HG03342 (cell line): ENCODE measurements around the gene GPD1L.
"Not testable (repeated sequence)": the region's sequence is repeated elsewhere in the genome, so short reads cannot be mapped to it uniquely, and the experiment has no call there.

ENCODE experiments used
- ATAC-seq: cut with Tn5 transposase; IDR thresholded peaks from one replicate; pipeline ENCODE4 v1.9.1; 2021; ENCODE audit warnings: mild to moderate bottlenecking, moderate library complexity; ENCODE audit not compliant: unreplicated experiment

Gene GPD1L

DNA sequence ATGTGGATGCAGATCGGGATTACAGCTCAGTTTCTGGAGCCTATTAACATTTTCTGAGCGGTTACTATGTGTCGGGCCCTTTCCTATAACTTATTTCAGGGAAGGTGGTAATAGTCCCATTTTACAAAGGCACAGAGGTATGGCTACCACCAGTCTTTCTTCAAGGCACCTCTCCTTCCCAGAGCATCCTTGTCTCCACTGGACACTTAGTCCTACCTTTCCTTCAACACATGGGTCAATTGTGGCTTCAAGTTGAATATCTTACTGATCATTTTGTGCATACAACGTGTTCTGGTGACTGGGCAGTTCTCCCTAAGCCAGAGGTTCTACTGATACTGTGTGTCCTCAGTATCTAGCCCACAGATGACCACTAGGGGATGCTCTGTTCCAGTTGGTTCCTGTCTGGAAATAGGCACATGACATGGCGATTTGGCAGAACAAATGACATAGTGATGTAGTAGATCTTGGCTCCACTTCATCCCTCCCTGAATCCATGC is 71.3 kb downstream of the GPD1L start:
- peak; percentile 79 for ATAC-seq

DNA sequence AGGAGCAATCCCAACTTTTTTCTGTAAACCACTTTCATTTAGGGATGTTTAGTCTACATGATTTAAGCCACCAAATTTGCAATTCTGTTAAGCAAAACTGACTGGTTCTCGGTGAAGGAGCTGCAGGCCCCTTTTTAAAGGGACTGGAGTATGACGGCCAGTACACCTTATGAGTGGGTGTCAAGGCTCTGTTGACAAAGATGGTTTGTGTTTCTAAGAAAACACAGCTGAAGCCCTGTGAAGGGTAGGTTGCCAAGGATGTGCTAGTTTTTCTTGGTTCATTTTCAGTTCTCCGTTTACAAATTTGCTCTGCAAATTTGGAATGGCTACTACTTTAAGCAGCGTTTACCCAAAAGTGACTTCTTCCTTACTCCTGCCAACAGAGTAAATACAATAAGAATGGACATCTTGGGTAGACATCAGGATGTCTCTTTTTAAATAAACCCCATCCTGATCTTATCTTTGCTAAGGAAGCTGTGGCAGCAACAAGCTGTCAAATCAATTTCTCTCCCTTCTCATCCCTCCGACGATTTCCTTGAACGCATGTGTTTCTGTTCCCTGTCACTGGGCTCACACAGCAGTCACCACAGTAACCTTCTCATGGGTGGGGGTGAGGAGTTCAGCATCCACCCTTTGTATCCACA is 73.8 kb downstream of the GPD1L start:
- ATAC-seq = no peak

DNA sequence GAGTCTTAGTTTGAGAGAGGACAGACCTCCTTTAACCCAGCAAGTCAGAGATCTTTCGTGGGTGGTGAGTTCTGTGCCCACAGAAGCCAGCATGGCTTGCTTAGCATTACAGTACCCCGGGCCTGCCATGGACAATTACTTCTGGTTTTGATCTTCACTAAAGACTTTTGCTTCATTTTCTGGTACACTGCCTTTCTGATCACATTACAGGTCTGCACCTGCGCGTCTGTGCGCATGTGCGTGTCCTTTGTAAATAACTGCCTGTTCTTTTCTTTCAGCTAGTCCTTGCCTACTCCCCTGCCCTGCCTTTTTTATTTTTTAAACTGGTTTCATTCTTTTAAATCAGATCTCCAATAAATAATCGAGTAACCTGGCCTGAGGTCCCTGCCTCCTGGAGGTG is 74.9 kb downstream of the GPD1L start:
- ATAC-seq = no peak

DNA sequence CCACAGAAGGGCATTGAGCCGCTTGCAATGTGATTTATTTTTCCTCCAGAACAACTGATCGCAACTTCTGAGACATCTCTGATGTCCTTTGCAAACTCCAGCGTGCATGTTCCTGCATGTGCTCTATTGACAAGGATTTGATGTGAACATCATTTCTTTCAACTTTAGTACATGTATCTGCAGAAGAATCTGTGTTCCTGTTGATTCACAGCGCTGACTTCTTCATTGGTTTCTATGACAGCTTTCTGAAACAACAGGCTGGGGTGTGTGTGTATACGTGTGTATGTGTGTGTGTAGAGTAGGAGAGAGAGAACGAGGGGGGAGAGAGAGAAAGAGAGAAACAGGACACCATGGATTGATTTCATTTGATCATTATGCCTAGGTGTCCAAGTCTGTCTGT is 75.4 kb downstream of the GPD1L start:
- ATAC-seq = no peak

DNA sequence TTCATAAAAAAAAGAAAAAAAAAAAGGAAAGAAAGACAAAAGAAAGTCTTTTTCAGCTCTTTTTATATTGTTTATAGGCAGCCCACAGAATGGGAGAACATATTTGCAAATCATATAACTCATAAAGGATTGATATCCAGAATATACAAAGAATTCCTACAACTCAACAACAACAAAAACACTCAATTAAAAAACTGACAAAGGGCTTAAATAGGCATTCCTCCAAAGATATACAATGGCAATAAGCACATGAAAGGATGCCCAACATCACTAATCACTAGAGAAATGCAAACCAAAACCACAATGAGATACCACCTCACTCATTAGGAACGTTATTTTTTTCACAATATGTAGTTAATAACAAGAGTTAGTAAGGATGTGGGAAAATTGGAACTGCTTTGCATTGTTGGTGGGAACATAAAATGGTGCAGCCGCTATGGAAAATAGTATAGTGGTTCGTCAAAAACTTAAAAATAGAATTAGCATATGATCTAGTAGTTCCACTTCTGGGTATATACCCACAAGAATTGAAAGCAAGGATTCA is 77.8 kb downstream of the GPD1L start:
- ATAC-seq = no peak

DNA sequence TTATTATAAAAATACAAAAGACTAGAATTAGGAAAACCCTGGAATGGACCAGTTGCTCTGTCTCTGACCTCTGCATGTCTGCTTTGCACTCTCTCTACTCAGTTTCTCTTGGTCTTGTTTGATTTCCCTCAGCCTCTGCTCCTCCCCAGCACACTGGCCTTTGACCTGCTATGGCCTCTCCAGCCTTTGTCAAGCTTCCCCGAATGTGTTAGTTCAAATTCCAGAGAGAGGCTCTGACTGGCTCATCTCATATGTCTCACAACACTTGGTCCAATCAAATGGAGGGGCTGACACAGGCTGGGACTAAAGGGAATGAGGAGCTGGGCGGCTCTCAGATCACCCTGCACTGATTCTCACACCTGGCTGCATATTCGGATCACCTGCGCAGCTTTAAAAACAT is 79.7 kb downstream of the GPD1L start:
- no peak for ATAC-seq

DNA sequence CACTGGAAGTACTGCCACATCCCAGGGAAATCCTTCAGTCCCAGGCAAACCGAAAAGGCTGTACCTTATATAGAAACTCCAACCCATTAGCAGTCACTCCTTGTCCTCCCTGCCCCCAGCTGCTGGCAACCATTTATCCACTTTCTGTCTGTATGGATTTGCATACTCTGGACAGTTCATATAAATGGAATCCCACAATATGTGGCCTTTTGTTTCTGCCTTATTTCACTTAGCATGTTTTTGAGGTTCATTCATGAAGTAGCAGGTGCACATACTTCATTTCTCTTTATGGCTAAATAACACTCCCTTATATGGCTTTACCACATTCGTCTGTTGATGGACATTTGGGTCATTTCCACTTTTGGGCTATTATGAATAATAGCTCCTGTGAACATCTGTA is 80.5 kb downstream of the GPD1L start:
- ATAC-seq = no peak

DNA sequence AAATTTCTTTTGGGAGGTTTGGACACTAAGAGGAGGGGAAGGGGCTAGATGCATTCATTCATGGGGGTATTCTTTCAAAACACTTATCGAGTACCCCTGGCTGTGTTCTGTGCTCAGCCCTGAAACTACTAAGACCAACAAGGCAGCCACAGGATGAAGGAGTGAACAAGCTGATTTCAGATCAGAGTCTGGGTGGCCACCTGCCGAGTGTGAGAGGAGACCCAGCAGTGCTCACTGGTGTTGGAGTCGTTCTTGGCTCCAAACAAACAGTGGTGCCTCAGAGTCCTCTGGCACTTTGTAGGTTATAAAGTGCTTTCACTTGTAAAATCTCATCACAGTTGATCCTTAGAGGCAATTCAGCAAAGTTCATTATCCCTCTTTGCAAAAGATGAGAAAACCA is 83.3 kb downstream of the GPD1L start:
- no peak for ATAC-seq

DNA sequence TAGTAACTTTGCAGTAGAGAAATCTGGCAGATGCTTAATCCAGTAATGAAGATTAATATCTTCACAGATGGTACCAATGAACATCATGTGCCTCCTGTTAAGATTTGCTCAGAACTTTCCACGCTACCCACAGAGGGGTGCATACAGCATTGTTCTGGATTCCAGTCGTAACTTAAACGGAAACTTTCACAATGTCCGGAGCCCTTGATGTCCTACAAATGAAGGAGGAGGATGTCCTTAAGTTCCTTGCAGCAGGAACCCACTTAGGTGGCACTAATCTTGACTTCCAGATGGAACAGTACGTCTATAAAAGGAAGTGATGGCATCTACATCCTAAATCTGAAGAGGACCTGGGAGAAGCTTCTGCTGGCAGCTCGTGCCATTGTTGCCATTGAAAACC is 84.1 kb downstream of the GPD1L start:
- ATAC-seq = not testable (repeated sequence)

DNA sequence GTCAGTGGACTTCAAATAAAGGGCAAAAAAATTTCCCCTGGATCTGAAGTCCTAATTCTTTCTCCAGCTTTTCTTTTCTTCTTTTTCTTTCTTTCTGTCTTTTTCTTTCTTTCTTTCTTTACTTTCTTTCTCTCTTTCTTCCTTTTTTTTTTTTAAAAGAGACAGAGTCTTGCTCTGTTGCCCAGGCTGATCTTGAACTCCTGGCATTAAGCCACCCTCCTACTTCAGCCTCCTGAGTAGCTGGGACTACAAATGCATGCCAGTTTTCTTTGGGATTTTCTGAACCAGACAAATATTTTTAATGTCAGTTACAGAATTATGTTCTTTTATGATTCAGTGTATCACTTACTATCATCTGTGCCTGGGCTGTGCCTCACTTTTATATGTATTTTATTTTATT is 86.7 kb downstream of the GPD1L start:
- ATAC-seq = no peak

DNA sequence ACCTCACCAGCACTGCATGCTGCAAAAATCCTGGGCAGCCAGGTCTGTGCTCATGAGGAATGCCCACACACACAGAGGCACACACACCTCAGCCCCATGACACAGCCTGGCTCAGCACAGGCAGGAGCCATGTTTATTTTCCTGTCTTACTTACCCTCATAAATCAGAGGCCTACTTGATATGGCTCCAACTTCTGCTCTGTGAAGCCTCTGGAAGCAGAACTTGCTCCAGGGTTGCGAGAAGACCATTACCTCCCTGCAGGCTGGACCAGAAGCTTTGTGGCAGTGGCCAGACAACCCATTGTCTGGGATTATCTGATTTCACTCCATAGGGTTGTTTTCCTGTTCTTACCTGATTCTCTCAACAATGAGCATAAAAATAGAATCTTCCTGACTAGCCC is 88.2 kb downstream of the GPD1L start:
- no peak for ATAC-seq

DNA sequence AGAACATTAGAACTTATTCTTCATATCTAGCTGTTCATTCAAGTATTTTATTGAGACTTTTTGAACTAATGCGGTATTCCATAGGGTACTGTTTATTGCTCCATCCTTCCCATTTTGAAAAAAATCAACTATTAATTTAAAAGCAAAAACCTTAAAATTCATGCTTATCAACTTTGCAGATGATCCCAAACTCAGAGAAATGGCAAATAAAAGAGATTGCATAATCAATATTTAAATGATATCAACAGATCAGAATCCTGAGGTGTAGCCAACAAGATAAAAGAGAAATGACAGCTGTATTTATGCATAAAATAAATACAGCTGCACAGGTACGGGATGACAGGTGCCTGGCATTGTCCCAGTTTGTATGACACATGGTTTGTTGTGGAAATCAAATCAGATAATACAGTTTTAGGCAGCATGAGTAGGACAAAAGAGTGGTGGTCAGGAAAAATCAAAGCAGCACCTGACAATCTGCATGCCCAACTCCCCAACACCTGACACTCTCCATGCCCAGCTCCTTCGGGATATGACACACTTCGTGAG is 89.6 kb downstream of the GPD1L start:
- ATAC-seq = no peak

DNA sequence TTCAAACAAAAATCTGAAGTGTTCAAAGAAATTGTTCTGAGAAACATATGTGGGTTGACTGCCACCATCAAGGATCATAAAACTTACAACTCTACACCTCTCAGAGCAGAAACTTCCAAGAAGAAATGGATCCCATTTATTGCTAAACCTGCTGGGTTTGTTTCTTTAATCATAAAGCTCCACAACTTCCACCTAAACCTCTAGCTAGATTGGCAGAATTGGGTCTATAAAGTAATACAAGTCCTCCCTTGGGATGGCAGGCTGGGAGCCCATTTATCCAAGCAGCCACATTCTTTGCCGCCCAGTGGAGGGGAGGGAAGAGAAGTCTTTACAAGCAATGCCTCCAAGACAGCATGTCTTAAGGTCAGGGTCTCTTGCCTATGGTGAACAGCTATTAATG is 91.6 kb downstream of the GPD1L start:
- ATAC-seq = no peak

DNA sequence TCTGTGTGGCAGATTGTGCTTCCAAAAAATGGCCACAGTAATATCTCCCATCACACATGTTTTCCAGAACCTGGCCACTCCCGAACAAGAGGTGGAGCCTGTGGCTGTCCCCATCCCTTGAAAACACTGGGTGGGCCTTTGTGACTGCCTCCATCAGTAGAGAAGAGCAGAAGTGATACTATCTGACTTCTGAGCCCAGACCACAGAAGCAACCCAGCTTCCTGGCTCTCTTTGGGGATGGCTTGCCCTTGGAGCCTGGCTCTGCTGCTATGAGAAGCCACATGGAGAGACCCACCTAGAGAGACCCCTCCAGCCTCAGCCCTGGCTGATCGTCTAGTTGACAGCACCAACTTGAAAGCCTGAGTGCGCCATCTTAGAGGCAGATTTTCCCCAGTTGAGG is 92.3 kb downstream of the GPD1L start:
- ATAC-seq = no peak

DNA sequence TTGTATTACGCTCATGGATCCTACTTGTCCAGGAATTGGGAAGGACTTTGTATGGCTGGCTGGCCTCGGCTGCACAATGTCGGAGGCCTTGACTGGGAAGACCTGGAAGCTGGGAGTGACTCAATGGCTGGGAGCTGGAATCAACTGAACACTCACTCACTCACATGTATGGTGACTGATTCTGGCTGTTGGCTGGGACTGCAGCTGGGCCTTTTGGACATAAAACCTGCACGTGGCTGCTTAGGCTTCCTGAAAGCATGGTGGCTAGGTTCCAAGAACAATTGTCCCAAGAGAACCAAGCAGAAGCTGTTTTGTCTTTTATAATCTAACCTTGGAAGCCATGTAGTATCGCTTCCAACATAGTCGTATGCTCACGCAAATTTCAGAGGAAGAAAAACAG is 94.1 kb downstream of the GPD1L start:
- no peak for ATAC-seq

DNA sequence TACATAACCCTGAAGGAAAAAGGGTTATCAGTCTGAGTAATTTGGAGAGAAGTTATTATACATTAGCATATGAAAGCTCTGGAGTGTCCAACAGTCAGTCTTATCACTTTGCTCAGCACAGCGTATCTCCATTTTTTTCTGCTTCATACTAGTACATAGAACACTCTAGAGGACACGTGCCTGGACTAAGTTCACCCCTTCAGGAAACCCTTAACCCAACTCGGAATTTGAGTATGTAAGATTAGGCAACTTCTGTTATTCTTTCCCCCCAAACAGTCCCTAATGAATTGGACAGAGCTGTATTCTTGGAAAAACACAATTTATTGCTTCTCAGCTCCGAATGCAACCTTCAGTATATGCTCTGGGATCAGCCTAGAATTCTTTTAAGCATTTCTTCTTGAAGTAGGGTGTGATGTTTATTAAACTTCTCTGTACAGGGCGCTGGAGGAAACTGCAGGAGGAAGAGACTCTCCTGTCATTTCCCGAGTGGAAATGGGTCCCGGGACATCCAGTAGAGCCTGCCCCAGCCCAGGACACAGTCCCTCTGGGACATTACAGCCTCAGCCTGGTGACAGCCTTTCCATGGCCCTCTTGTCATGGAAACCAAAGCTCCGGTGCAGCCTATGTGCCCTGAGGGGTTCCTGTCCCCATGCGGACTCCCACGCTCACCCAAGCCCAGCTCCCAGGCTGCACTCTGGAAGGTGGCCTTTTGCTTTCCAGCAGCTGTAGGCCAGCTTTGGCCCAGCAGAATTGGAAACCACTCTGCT is 94.8 kb downstream of the GPD1L start:
- ATAC-seq = no peak

DNA sequence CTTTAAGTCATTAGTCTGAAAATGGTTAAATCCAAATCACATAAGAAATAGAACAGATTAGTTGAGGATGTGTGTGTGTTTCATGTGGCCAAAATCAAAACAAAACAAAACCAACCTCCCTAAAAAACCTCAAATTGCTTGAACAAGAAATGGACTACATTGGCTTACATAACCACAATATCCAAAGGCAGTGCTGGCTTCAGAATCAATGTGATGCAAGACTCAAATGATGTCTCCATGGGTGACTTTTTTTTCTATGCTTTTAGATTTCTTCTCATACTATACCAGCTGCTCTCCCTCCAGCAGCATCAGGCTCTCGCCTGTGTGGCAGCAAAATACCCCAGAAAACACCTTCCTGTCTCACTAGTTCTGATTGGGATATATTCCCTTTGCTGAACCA is 96.1 kb downstream of the GPD1L start:
- ATAC-seq = no peak

DNA sequence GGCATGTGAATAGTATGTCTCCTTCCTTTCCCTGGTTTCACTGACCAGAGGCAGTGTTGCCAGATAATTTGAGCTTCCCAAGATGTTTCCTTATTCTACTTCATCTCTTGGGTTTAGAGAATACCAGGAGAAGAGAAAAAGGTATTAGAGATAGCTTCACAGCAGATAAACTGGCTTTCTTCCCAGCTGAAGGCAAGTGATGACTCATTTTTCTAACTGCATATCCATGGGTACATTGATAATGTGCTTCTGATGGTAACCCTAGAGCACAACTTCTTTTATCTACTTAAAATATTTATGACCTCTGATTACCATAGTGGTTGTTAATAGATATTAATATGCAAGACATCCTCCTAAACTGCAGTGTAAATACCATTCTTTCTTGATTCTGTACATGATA is 97.4 kb downstream of the GPD1L start:
- no peak for ATAC-seq

DNA sequence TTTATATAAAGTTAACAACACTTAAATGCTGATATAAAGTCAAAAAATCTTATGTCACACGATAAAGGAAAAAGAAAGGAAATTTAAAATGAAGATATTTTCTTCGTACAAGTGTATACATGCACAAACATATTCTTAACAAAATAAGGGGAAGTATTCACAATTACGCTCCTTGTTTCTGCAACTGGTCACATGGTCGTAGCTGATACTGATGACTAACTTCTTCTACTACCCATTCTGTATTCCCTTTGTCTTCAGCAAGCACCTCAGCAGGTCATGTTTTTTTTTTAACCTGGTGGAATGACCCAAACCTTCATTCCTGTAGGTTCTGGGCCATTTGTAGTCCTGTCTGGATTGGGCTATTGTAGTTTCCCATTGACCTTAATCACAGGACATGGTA is 102.0 kb downstream of the GPD1L start:
- ATAC-seq = no peak

DNA sequence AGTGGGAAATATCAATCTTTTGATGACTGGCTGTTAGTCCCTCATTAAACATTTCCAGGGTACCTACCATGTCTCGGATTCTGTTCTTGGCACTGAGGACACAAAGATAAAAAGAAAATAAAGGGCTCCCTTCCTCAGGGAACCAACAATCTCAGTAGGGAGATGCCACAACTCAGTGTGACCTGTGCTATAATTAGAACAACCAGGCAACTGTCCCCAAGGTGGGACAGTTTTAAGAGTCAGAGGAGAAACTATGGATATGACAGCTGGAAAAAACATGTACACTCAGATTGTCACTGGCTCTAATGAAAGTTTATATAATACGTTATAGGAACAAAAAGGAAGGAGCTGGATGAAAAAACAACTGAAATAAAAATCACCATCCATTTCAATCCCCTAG is 108.8 kb downstream of the GPD1L start:
- ATAC-seq = no peak

DNA sequence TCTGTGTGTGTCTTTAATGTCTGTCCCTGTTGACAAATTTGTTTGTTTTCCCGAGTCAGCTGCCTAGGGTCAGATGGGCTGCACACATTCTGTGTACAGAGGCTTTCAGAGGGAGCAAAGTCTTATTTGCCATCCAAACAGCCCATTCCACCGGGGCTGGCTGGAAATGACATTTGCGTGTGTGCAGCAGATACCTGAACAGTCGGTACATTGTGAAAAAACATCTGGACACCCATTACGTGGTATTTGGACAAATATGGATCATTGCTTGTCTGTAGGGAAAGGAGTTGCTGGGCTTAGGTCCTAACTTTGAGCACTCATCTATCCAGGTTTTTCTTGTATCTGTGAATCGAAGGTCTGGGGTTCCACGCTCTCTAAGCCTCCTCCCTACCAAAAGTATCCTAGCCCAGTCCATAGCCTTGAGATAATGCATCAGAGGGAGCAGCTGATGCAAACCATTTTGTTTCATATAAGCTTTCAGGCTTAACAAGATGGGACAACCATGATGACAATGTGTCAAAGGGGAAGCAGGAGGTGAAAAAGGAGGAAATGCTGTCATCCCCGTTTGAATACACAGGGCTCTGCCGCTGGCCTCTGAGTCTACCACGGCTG is 109.9 kb downstream of the GPD1L start:
- no peak for ATAC-seq

DNA sequence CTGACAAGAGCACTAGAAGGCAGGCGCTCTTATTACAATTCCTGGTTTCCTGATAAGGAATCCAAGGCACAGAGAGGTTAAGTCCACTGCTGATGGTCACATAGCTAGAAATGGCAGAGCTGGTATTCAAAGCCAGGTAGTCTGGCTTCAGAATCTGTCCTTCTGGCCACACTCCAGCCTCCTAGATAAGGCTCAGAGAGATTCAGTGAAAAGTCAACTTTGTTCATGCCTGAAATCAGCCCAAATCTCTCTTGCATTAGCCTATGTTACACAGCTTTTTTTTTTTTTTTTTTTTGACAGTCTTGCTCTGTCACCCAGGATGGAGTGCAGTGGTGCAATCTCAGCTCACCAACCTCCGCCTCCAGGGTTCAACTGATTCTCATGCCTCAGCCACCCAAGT is 110.9 kb downstream of the GPD1L start:
- ATAC-seq = no peak
